DND-41 (cell line): ENCODE measurements around the gene ZNF101.

Source experiments
- ATAC-seq: fragments of 200-7000 bp; cut with Tn5 transposase; 3 replicates; pipeline ENCODE4 v1.9.1; 2021; ENCODE audit warnings: low read depth; ENCODE audit not compliant: insufficient read depth
- DNase-seq: peaks from one replicate; pipeline ENCODE4 v3.0.0-alpha.2; 2020
- H2AFZ ChIP-seq: 2 replicates; pipeline ENCODE4 v1.6.0; 2012; ENCODE audit warnings: low read depth, low read length
- H3K27ac ChIP-seq: 2 replicates; pipeline ENCODE4 v1.5.1; 2012; ENCODE audit warnings: low read length, inconsistent platforms
- H3K27me3 ChIP-seq: fragments of 200-600 bp; sonication (generic); 2 replicates; pipeline ENCODE4 v1.6.0; 2012; ENCODE audit warnings: low read length, mild to moderate bottlenecking, inconsistent platforms; ENCODE audit not compliant: insufficient read depth, poor library complexity
- H3K36me3 ChIP-seq: 2 replicates; pipeline ENCODE4 v1.5.1; 2012; ENCODE audit warnings: low read length, inconsistent platforms; ENCODE audit not compliant: insufficient read depth
- H3K4me1 ChIP-seq: 2 replicates; pipeline ENCODE4 v1.5.1; 2012; ENCODE audit warnings: mild to moderate bottlenecking, low read length; ENCODE audit not compliant: insufficient read depth
- H3K4me2 ChIP-seq: 2 replicates; pipeline ENCODE4 v1.6.0; 2012; ENCODE audit warnings: mild to moderate bottlenecking, moderate library complexity, low read length, inconsistent platforms; ENCODE audit not compliant: insufficient read depth
- H3K4me3 ChIP-seq, 2 experiments: fragments of 200-600 bp in 1 of 2; shearing (Covaris generic) in 1 of 2; 2 replicates each; pipeline ENCODE4 v1.5.1; 2012 to 2016; ENCODE audit warnings: inconsistent platforms in 2 of 2, low read length in 2 of 2, mild to moderate bottlenecking in 2 of 2, low read depth in 1 of 2, moderate library complexity in 1 of 2
- H3K79me2 ChIP-seq: 2 replicates; pipeline ENCODE4 v1.6.0; 2012; ENCODE audit warnings: low read length, inconsistent platforms; ENCODE audit not compliant: insufficient read depth
- H3K9ac ChIP-seq: 2 replicates; pipeline ENCODE4 v1.6.0; 2012; ENCODE audit warnings: low read depth, mild to moderate bottlenecking, inconsistent platforms, low read length, moderate library complexity
- H3K9me3 ChIP-seq: 2 replicates; pipeline ENCODE4 v1.5.1; 2012; ENCODE audit warnings: low read length, moderate library complexity, mild to moderate bottlenecking, inconsistent platforms; ENCODE audit not compliant: insufficient read depth, severe bottlenecking
- H4K20me1 ChIP-seq: 2 replicates; pipeline ENCODE4 v1.6.0; 2012; ENCODE audit warnings: low read length; ENCODE audit not compliant: insufficient read depth
- CTCF ChIP-seq: IDR thresholded peaks from 2 replicates; pipeline ENCODE4 v1.5.1; 2012; ENCODE audit warnings: borderline replicate concordance, low read length, moderate library complexity, mild to moderate bottlenecking; ENCODE audit not compliant: poor library complexity, severe bottlenecking; ENCODE audit errors: extremely low read depth
- EZH2 ChIP-seq: IDR thresholded peaks from 3 replicates; pipeline ENCODE4 v1.6.1; 2012; ENCODE audit warnings: borderline replicate concordance, low read depth, mild to moderate bottlenecking, moderate library complexity, low read length, inconsistent platforms; ENCODE audit not compliant: severe bottlenecking

ZNF101 gene

GRCh38 chr19:19659646-19660245 is 8.9 kb upstream of the ZNF101 start:
- Histone ChIP-seq H3K27ac (no peak overlapping the region; the same call in 1 of the 2 replicates), H3K4me1 (peaks cover 26% of the 10 kb centered on the region), H3K4me2 (no peak overlapping the region), H3K9ac (no peak overlapping the region), H3K27me3 (no peaks in the 10 kb centered on the region), H4K20me1 (peaks cover 49% of the 10 kb centered on the region), H3K79me2 (peaks cover 71% of the 10 kb centered on the region), H3K36me3 (peaks cover 78% of the 10 kb centered on the region), H2AFZ (no peak overlapping the region), H3K4me3 (no peak overlapping the region), H3K9me3 (no peaks in the 10 kb centered on the region)
- DNase-seq (no peak), ATAC-seq (no peak)
- no peak for TF ChIP-seq EZH2
- no peak for TF ChIP-seq CTCF

- Histone ChIP-seq H3K9me3 (no peaks in the 10 kb centered on the region), H3K79me2 (peaks cover 82% of the 10 kb centered on the region), H3K27ac (peak overlapping the region; percentile 90; the same call in 1 of the 2 replicates), H3K27me3 (no peaks in the 10 kb centered on the region), H3K4me1 (peaks cover 38% of the 10 kb centered on the region), H3K4me3 (peak overlapping the region in 1 of 2 experiments; percentile 93; a peak in 1 of 4 replicates), H4K20me1 (peaks cover 45% of the 10 kb centered on the region), H2AFZ (no peak overlapping the region), H3K9ac (0 out of 2 replicates have a peak overlapping the region, but pooled peaks have one; percentile 94), H3K4me2 (peak overlapping the region; percentile 94), H3K36me3 (peaks cover 63% of the 10 kb centered on the region)
- no peak for ATAC-seq
- DNase-seq: no peak
- no peak for TF ChIP-seq EZH2
- no peak for TF ChIP-seq CTCF
Observed at GRCh38 chr19:19661141-19661674, 7.4 kb upstream of the ZNF101 start.

GRCh38 chr19:19661675-19662251 is 6.9 kb upstream of the ZNF101 start:
- Histone ChIP-seq H2AFZ (no peak overlapping the region), H3K4me3 (peak overlapping the region in 1 of 2 experiments; percentile 93; a peak in 2 of 4 replicates), H3K27me3 (no peaks in the 10 kb centered on the region), H3K9ac (peak overlapping the region; percentile 94), H3K79me2 (peaks cover 87% of the 10 kb centered on the region), H4K20me1 (peaks cover 41% of the 10 kb centered on the region), H3K36me3 (peaks cover 58% of the 10 kb centered on the region), H3K27ac (peak overlapping the region; percentile 90), H3K9me3 (no peaks in the 10 kb centered on the region), H3K4me2 (peak overlapping the region; percentile 94), H3K4me1 (peaks cover 43% of the 10 kb centered on the region)
- DNase-seq (peak; percentile 39), ATAC-seq (no peak)
- TF ChIP-seq CTCF (no peak), EZH2 (no peak)
